Astrocyte (in vitro differentiated cells and primary cell): ENCODE data around the gene SCUBE3.

Source experiments
- CTCF ChIP-seq: IDR thresholded peaks from 2 replicates; pipeline ENCODE4 v1.5.1; 2011; ENCODE audit warnings: low read depth, mild to moderate bottlenecking, inconsistent platforms, low read length, moderate library complexity; ENCODE audit not compliant: insufficient read depth
- EZH2 ChIP-seq: IDR thresholded peaks from 2 replicates; pipeline ENCODE4 v1.6.1; 2012; ENCODE audit warnings: mild to moderate bottlenecking, low read length, inconsistent platforms; ENCODE audit not compliant: insufficient read depth

GRCh38 chr6:35244551-35244950 lies 30.8 kb downstream of the SCUBE3 start:
- no peak for TF ChIP-seq CTCF
- TF ChIP-seq EZH2: no peak
